ENCODE measurements around the gene TRABD. TPM values are rescaled to one million over a fixed set of nuclear protein-coding genes. Genes with fewer than 3 reads are reported as not detected.
A peak's percentile ranks its signal among the peaks of the same experiment; 100 is the strongest.

Gene TRABD
- polyA plus RNA-seq, 1 of the 3 experiments (the other 2 are of a cell fraction) = 50.6 TPM

DNA sequence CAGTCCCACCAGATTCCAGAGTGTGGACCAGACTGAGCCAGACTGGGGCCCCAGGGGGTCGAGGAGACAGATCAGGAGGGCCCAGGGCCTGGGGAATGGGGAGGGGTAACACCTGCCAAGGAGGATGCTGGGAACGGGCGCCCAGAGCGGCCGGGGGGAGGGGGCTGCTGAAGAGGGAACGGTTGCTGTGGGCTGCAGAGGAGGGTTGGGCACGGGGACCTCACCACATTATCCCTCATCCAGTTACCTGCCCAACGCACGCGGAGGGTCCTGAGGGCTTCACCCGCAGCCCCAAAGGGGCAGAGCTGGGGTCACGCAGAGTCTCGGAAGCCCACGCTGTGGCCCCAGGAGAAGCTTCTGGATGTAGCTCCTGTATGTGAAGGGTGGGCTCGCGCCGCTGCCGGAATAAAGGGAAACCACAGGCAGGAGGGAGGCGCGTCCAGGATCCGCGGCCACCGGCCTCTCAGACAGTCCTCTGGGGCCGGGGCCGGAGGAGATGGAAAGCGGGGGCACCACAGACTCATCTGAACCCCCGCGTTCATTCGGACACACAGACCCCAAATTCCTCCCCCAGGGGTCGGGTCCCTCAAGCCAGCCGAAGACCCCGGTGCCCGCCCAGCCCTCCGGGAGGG is 14.2 kb downstream of the TRABD start:
- DNase-seq = peak; percentile 65
- Histone ChIP-seq H4K20me1 (ENCODE audit: insufficient read depth) (peaks cover 6% of the 10 kb centered on the region), H3K9ac (peak overlapping the region; percentile 65), H3F3A (replicated peaks; ENCODE audit: insufficient read depth) (no peaks in the 10 kb centered on the region), H3K9me2 (no peaks in the 10 kb centered on the region), H3K36me3 (replicated peaks in 1 of 2; ENCODE audit: control insufficient read depth in 1 of 2, insufficient read depth in 2 of 2, low read length in 1 of 2) (peaks cover 17 to 22% of the 10 kb centered on the region in 2 experiments), H3K27me3 (ENCODE audit: insufficient read depth) (no peaks in the 10 kb centered on the region), H3K4me3 (ENCODE audit: low read depth in 2 of 2, low read length in 1 of 2) (peak overlapping the region; percentile 64 to 84), H2AFZ (ENCODE audit: low read depth) (peak overlapping the region; percentile 59; the same call in 1 of the 2 replicates), H3K4me1 (ENCODE audit: control insufficient read depth in 1 of 2, insufficient read depth in 2 of 2, low read depth in 1 of 2, low read length in 1 of 2) (peaks cover 0 to 15% of the 10 kb centered on the region in 2 experiments; a peak in 1 of 4 replicates), H3K9me3 (no peaks in the 10 kb centered on the region), H3K27ac (ENCODE audit: low read depth in 2 of 2, low read length in 1 of 2) (peak overlapping the region in 1 of 2 experiments; percentile 28; a peak in 1 of 4 replicates), H3K4me2 (peak overlapping the region; percentile 90), H3K79me2 (ENCODE audit: insufficient read depth) (peaks cover 37% of the 10 kb centered on the region)
- TF ChIP-seq, protein P1, sequence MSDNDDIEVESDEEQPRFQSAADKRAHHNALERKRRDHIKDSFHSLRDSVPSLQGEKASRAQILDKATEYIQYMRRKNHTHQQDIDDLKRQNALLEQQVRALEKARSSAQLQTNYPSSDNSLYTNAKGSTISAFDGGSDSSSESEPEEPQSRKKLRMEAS (IDR thresholded peaks at IDR 0.05; ENCODE audit: low read depth) = peak; percentile 10; the same call in 1 of the 2 replicates
- no peak for TF ChIP-seq NFIC (IDR thresholded peaks at IDR 0.05; ENCODE audit: borderline replicate concordance)
- POLR2A ChIA-PET = no interaction called here
- CTCF ChIA-PET = interaction anchor here (1.7 kb wide), 1 partner anchor 10 kb away, joined by 5 read pairs; no protein-coding TSS in a partner anchor
- WGBS (ENCODE audit: low lambda C conversion rate) = 49% methylated on average over 8 of the region's 34 CpGs

DNA sequence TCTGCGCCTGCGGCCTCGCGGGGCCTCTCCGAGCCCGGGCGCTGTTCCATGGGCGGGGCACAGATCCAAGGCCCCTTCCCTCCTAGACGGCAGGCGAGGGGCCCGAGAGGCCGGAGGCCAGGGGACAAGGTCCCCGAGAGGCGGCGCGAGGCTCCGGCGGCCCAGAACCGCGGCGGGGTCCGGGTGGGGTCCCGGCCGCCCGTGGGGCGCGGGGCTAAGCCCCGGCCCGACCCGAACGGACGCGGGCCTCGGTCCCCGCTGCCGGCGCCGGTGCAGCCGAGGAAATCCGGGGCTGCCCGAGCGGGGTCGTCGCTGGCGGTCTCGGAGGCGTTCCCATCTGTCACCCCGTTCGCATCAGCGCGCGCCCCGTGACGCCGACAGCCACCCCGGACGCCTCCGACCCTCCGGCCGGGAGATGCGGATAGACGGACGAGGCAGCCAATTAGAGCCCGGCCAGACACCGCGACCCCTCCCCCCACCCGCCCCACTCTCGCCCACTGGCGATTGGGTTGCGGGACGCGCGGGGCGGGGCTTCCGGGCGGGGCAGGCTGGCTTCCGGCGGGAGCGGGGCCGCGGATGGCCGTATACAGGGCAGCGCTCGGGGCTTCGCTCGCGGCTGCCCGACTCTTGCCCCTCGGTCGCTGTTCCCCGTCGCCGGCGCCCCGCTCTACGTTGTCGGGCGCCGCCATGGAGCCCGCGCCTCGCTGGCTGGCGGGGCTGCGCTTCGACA is 14.9 kb downstream of the TRABD start, which contains the start of gene SELENOO:
TSS of gene SELENOO (plus strand) at position 551 of the 730 bp plus-strand sequence. CDS start at position 577, 26 bp downstream.
- no peaks in the 10 kb centered on the region for H3K9me2 ChIP-seq
- peaks cover 6% of the 10 kb centered on the region for H4K20me1 ChIP-seq (ENCODE audit: insufficient read depth)
- peaks cover 0 to 15% of the 10 kb centered on the region in 2 experiments; a peak in 1 of 4 replicates for H3K4me1 ChIP-seq (ENCODE audit: control insufficient read depth in 1 of 2, insufficient read depth in 2 of 2, low read depth in 1 of 2, low read length in 1 of 2)
- peak within 1 kb of the TSS; percentile 59; the same call in 1 of the 2 replicates for H2AFZ ChIP-seq (ENCODE audit: low read depth)
- H3K9me3 ChIP-seq = no peaks in the 10 kb centered on the region
- H3K4me3 ChIP-seq (ENCODE audit: low read depth in 2 of 2, low read length in 1 of 2) = peak within 1 kb of the TSS; percentile 80 to 84
- peak; percentile 100 for DNase-seq
- H3K27ac ChIP-seq (ENCODE audit: low read depth in 2 of 2, low read length in 1 of 2) = peak within 1 kb of the TSS in 1 of 2 experiments; percentile 71; a peak in 1 of 4 replicates
- ChIA-PET CTCF (interaction anchor here (0.8 to 1.0 kb wide), 2 partner anchors 10 to 11 kb away, joined by 3 to 4 read pairs; no protein-coding TSS in a partner anchor), POLR2A (no interaction called here)
- H3K36me3 ChIP-seq (replicated peaks in 1 of 2; ENCODE audit: control insufficient read depth in 1 of 2, insufficient read depth in 2 of 2, low read length in 1 of 2) = peaks cover 19 to 20% of the 10 kb centered on the region in 2 experiments
- peak within 1 kb of the TSS; percentile 65 for H3K9ac ChIP-seq
- H3K27me3 ChIP-seq (ENCODE audit: insufficient read depth) = no peaks in the 10 kb centered on the region
- peaks cover 37% of the 10 kb centered on the region for H3K79me2 ChIP-seq (ENCODE audit: insufficient read depth)
- TF ChIP-seq YY1 (IDR thresholded peaks at IDR 0.05; ENCODE audit: low read depth) (peak; percentile 69; the same call in 1 of the 2 replicates), SIN3A (IDR thresholded peaks at IDR 0.05; ENCODE audit: borderline replicate concordance, low read depth, low read length) (peak; percentile 63; the same call in 1 of the 2 replicates), RAD21 (IDR thresholded peaks at IDR 0.05; ENCODE audit: low read length) (no peak), MEF2A (IDR thresholded peaks at IDR 0.05; ENCODE audit: borderline replicate concordance, low read depth) (no peak), CHD2 (IDR thresholded peaks at IDR 0.05; ENCODE audit: low read length, partially characterized antibody) (peak; percentile 86), TCF12 (IDR thresholded peaks at IDR 0.05) (no peak), MXI1 (IDR thresholded peaks at IDR 0.05; ENCODE audit: low read depth, low read length) (peak; percentile 76), GABPA (IDR thresholded peaks at IDR 0.05; ENCODE audit: low read depth) (peak; percentile 89), RFX5 (IDR thresholded peaks at IDR 0.05; ENCODE audit: low read length) (no peak), NRF1 (IDR thresholded peaks at IDR 0.05; ENCODE audit: low read depth, low read length) (no peak), TAF1 (IDR thresholded peaks at IDR 0.05; ENCODE audit: borderline replicate concordance, low read depth, low read length) (peak; percentile 83), POLR2AphosphoS5 (IDR thresholded peaks at IDR 0.05; ENCODE audit: low read depth, low read length) (peak; percentile 56; the same call in 1 of the 2 replicates), FOXM1 (IDR thresholded peaks at IDR 0.05; ENCODE audit: low read depth) (no peak)
- TF ChIP-seq, protein P1 (IDR thresholded peaks at IDR 0.05; ENCODE audit: low read depth) = peak; percentile 22; the same call in 1 of the 2 replicates
- TF ChIP-seq, protein P2, sequence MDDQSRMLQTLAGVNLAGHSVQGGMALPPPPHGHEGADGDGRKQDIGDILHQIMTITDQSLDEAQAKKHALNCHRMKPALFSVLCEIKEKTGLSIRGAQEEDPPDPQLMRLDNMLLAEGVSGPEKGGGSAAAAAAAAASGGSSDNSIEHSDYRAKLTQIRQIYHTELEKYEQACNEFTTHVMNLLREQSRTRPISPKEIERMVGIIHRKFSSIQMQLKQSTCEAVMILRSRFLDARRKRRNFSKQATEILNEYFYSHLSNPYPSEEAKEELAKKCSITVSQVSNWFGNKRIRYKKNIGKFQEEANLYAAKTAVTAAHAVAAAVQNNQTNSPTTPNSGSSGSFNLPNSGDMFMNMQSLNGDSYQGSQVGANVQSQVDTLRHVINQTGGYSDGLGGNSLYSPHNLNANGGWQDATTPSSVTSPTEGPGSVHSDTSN (IDR thresholded peaks at IDR 0.05) = peak; percentile 98
- TF ChIP-seq, protein P3, sequence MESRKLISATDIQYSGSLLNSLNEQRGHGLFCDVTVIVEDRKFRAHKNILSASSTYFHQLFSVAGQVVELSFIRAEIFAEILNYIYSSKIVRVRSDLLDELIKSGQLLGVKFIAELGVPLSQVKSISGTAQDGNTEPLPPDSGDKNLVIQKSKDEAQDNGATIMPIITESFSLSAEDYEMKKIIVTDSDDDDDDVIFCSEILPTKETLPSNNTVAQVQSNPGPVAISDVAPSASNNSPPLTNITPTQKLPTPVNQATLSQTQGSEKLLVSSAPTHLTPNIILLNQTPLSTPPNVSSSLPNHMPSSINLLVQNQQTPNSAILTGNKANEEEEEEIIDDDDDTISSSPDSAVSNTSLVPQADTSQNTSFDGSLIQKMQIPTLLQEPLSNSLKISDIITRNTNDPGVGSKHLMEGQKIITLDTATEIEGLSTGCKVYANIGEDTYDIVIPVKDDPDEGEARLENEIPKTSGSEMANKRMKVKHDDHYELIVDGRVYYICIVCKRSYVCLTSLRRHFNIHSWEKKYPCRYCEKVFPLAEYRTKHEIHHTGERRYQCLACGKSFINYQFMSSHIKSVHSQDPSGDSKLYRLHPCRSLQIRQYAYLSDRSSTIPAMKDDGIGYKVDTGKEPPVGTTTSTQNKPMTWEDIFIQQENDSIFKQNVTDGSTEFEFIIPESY (IDR thresholded peaks at IDR 0.05; ENCODE audit: borderline replicate concordance, low read depth) = no peak
- TF ChIP-seq, protein P4, sequence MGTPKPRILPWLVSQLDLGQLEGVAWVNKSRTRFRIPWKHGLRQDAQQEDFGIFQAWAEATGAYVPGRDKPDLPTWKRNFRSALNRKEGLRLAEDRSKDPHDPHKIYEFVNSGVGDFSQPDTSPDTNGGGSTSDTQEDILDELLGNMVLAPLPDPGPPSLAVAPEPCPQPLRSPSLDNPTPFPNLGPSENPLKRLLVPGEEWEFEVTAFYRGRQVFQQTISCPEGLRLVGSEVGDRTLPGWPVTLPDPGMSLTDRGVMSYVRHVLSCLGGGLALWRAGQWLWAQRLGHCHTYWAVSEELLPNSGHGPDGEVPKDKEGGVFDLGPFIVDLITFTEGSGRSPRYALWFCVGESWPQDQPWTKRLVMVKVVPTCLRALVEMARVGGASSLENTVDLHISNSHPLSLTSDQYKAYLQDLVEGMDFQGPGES (IDR thresholded peaks at IDR 0.05; ENCODE audit: low read depth, low read length) = 0 out of 2 replicates have a peak, but pooled peaks have one; percentile 35
- WGBS (ENCODE audit: low lambda C conversion rate) = 0% methylated on average over 5 of the region's 105 CpGs
- H3F3A ChIP-seq (replicated peaks; ENCODE audit: insufficient read depth) = no peaks in the 10 kb centered on the region
- H3K4me2 ChIP-seq = peak within 1 kb of the TSS; percentile 98

Measured in SK-N-SH (cell line).